H1 (cell line): ENCODE measurements around the gene VOPP1.

Experiments used
- CHD2 ChIP-seq: IDR thresholded peaks from 2 replicates; pipeline ENCODE4 v1.6.1; 2012; ENCODE audit warnings: low read length, improper control_type of control experiment
- GABPA ChIP-seq: IDR thresholded peaks from 2 replicates; pipeline ENCODE4 v1.6.1; 2011; ENCODE audit warnings: mild to moderate bottlenecking, low read length, moderate library complexity, borderline replicate concordance; ENCODE audit not compliant: insufficient read depth
- HDAC2 ChIP-seq, 2 experiments: fragments of 300-600 bp in 1 of 2; sonication (generic) in 1 of 2; IDR thresholded peaks; 2 replicates each; pipeline ENCODE4 v1.6.1; 2011 to 2012; ENCODE audit warnings: low read depth in 2 of 2, low read length in 2 of 2, mild to moderate bottlenecking in 2 of 2, moderate library complexity in 2 of 2, borderline replicate concordance in 1 of 2, inconsistent platforms in 1 of 2
- SIN3A ChIP-seq, 2 experiments: IDR thresholded peaks in 1 of 2; conservative IDR thresholded peaks in 1 of 2; 2 replicates each; pipeline ENCODE4 v1.6.1; 2011 to 2012; ENCODE audit warnings: low read length in 2 of 2, improper control_type of control experiment in 1 of 2, low read depth in 1 of 2, mild to moderate bottlenecking in 1 of 2

DNA sequence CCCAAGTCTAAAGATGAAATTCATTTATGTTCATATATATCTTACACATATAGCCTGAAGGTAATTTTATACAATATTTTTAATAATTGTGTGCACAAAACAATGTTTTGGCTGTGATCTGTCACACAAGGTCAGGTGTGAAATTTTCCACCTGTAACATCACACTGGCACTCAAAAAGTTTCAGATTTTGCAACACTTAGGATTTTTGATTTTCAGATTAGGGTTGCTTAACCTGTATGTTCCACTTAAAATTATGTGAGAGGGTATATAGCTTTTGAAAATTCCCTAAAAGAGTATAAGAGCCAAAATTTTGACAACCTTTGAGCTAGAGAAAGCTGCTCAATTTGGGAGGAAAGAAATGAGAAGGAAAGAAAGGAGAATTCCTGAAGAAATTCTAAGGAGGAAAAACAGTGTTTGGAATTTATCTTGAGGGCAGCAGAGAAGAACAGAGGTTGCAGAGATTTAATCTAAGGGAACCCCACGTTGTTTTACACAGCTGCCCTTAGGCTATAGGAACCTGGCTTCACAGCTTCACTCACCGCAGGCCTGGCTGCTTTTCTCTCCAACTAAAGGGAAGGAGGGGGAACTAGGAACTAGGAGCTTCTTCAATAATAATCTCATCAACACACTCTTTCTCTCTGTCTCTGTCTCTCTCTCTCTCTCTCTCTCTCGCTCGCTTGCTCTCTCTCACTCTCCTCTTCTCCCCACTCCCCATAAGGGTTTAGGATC is 8.5 kb downstream of the VOPP1 start:
- TF ChIP-seq CHD2 (no peak), HDAC2 (IDR thresholded peaks at IDR 0.05; ENCODE audit: borderline replicate concordance in 1 of 2, low read depth in 2 of 2, low read length in 2 of 2) (no peak), GABPA (no peak), SIN3A (conservative IDR thresholded peaks at IDR 0.05 in 1 of 2, IDR thresholded peaks at IDR 0.05 in 1 of 2; ENCODE audit: low read depth in 1 of 2, low read length in 2 of 2) (no peak)
